Mesothelial cell of epicardium (in vitro differentiated cells): ENCODE results near the gene HDAC9. TPM values are rescaled to one million over a fixed set of nuclear protein-coding genes. Genes with fewer than 3 reads are reported as not detected.

Experiments
- DNase-seq, 2 experiments: peaks; one replicate each; pipeline ENCODE4 v3.0.0; 2021; ENCODE audit warnings: low spot score in 2 of 2; ENCODE audit not compliant: unreplicated experiment in 2 of 2
- H3K27ac Mint-ChIP-seq: 2 replicates; pipeline ENCODE4 v1.8.0; 2021; ENCODE audit warnings: mixed read lengths
- H3K27me3 Mint-ChIP-seq: 2 replicates; pipeline ENCODE4 v1.8.0; 2021; ENCODE audit warnings: low read depth, mixed read lengths
- H3K36me3 Mint-ChIP-seq: 2 replicates; pipeline ENCODE4 v1.8.0; 2021; ENCODE audit warnings: mixed read lengths
- H3K4me1 Mint-ChIP-seq: 2 replicates; pipeline ENCODE4 v1.8.0; 2021; ENCODE audit warnings: mixed read lengths
- H3K4me3 Mint-ChIP-seq: 2 replicates; pipeline ENCODE4 v1.8.0; 2021; ENCODE audit warnings: mild to moderate bottlenecking, moderate library complexity, mixed read lengths
- H3K9me3 Mint-ChIP-seq: 2 replicates; pipeline ENCODE4 v1.8.0; 2021; ENCODE audit warnings: mixed read lengths
- total RNA-seq: library from RNA; stranded (reverse); gene quantifications from 3 replicates; pipeline ENCODE4 v1.2.1, GENCODE V29; 2021
- TF ChIP-seq, protein P1 (sequence below): fragments of 200-600 bp; sonication (generic); IDR thresholded peaks from one replicate; pipeline ENCODE4 v1.5.0; 2021; ENCODE audit warnings: antibody characterized with exemption; ENCODE audit not compliant: unreplicated experiment

The HDAC9 gene
- total RNA-seq, 1 donor from 2014 or later, result 37.4 TPM

DNA sequence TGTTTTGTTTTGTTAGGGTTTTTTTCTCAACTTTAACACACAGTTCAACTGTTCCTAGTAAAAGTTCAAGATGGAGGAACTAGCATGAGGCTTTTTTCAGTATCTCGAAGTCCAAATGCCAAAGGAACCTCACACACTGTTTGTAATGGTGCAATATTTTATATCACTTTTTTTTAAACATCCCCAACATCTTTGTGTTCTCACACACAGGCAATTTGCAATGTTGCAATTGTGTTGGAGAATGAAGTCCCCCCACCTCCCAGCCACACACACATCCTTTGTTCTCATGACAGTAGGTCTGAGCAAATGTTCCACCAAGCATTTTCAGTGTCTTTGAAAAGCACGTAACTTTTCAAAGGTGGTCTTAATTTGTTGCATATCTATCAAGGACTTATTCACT, 501.0 kb downstream of the HDAC9 start:
- Mint-ChIP-seq H3K4me1 (peaks cover 7% of the 10 kb centered on the region), H3K27me3 (no peaks in the 10 kb centered on the region), H3K27ac (no peak overlapping the region), H3K36me3 (peaks cover 10% of the 10 kb centered on the region), H3K9me3 (no peaks in the 10 kb centered on the region), H3K4me3 (no peak overlapping the region)
- TF ChIP-seq, protein P1, sequence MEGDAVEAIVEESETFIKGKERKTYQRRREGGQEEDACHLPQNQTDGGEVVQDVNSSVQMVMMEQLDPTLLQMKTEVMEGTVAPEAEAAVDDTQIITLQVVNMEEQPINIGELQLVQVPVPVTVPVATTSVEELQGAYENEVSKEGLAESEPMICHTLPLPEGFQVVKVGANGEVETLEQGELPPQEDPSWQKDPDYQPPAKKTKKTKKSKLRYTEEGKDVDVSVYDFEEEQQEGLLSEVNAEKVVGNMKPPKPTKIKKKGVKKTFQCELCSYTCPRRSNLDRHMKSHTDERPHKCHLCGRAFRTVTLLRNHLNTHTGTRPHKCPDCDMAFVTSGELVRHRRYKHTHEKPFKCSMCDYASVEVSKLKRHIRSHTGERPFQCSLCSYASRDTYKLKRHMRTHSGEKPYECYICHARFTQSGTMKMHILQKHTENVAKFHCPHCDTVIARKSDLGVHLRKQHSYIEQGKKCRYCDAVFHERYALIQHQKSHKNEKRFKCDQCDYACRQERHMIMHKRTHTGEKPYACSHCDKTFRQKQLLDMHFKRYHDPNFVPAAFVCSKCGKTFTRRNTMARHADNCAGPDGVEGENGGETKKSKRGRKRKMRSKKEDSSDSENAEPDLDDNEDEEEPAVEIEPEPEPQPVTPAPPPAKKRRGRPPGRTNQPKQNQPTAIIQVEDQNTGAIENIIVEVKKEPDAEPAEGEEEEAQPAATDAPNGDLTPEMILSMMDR, result no peak
- no peak for DNase-seq

DNA sequence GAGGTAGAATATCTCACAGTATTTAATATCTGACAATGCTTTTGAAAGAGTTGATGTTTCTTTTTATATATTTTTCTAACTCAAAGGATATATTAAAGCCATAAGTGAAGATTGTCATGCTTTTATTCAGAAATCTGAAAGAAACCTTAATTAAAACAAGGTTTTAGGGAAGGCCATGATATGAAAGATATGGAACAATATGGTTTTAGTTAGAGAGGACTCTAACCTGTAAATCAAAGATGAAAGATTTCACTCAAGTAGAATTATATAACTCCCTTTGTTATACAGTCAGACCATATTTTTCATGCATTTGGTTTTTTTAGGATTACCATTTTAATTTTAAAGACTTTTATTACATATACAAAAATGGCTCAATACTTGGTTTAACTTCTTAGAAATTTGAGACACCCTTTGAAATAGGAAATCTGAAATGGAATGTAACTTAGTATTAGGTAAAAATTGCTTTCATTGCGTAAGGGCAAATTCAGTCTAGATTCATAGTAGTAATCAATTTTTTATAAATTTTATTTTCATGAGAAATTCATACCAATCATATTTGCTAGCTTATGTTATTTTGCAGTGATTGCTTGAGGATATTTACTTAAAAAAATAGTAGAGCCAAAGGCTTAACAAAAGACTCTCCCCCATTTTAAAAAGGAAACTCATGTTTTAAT, 502.1 kb downstream of the HDAC9 start:
- Mint-ChIP-seq H3K27ac (no peak overlapping the region), H3K4me3 (no peak overlapping the region), H3K9me3 (no peaks in the 10 kb centered on the region), H3K27me3 (no peaks in the 10 kb centered on the region), H3K36me3 (peaks cover 7% of the 10 kb centered on the region), H3K4me1 (peaks cover 7% of the 10 kb centered on the region)
- TF ChIP-seq, protein P1, result no peak
- DNase-seq, result no peak

DNA sequence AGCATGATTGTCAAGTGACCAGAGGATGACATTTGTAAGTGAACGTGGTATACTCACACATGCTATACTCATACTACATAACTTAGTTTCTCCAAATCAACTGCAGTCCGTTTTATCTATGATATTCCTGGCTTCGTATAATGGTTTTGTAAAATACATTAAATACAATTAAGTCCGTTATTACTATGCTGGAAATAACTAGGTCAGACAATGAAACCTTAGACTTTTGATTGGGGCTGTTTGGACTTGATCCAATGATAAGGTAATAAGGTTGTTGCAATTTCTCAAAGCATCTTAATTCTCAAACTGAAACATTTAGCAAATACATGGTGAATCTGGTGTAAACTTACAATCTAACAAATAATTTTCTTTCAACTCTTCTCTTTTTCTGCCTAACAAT, 504.9 kb downstream of the HDAC9 start:
- TF ChIP-seq, protein P1, result no peak
- DNase-seq, result no peak
- no peaks in the 10 kb centered on the region for H3K27me3 Mint-ChIP-seq
- peaks cover 7% of the 10 kb centered on the region for H3K4me1 Mint-ChIP-seq
- peaks cover 7% of the 10 kb centered on the region for H3K36me3 Mint-ChIP-seq
- no peaks in the 10 kb centered on the region for H3K9me3 Mint-ChIP-seq
- H3K27ac Mint-ChIP-seq, result no peak overlapping the region
- no peak overlapping the region for H3K4me3 Mint-ChIP-seq

DNA sequence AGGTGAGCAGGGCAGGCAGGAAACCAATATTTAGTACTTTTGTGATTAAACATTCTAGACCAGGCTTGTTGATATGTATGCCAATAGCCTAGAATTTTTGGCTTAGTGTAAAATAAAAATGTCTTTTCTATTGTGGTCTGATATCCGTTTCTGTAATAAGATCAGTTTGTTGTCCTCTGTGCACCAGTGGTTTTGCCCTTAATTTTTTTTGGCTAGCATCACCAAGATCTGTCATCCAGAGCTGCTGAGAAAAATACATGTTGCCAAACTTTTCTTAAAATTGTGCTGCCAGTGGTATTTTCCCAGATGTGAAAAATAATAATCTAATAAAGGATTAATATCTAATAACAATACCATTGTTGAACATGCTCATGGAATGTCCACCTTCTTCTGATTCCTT, 506.3 kb downstream of the HDAC9 start:
- TF ChIP-seq, protein P1, result no peak
- Mint-ChIP-seq H3K36me3 (peaks cover 7% of the 10 kb centered on the region), H3K27ac (no peak overlapping the region), H3K27me3 (no peaks in the 10 kb centered on the region), H3K9me3 (no peaks in the 10 kb centered on the region), H3K4me1 (peaks cover 7% of the 10 kb centered on the region), H3K4me3 (no peak overlapping the region)
- no peak for DNase-seq

DNA sequence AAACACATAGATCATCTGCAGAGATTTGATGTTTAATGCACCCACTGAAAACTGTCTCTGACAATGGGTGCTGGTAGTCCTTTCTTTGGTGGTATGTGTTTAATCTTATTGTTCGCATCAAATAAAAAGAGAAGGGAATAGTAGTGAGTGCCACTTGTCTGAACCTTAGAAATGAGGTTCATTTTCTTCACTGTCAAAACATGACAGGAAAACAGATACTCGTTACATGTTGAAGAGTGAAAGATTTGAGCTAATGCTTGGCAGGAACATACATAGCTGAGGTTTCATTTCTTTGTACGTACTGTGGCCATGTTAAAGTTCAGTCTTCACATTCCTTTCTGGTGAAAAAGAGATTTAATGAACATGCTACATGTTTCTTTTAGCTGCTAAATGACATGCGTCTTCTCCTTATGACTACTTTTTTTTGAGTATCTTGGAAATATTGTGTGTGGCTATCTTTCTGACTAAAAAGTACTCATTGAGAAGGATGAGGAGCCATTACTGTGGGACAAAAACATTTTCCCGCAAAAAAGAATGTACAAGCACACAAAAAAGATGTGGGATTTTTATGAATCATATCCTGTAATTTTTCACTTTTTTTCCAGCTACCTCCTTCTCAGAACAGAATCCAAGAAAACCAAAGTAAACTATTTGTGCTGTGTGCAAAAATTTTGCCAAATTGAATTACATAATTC, 513.8 kb downstream of the HDAC9 start:
- H3K27me3 Mint-ChIP-seq, result no peaks in the 10 kb centered on the region
- no peaks in the 10 kb centered on the region for H3K4me1 Mint-ChIP-seq
- H3K27ac Mint-ChIP-seq, result no peak overlapping the region
- no peak overlapping the region for H3K4me3 Mint-ChIP-seq
- peaks cover 10% of the 10 kb centered on the region for H3K36me3 Mint-ChIP-seq
- peaks cover 26% of the 10 kb centered on the region for H3K9me3 Mint-ChIP-seq
- no peak for DNase-seq
- TF ChIP-seq, protein P1, result no peak
